HEK293 (cell line): ENCODE measurements around the gene ANAPC5.
A peak's percentile ranks its signal among the peaks of the same experiment; 100 is the strongest.

Experiments
- CTCF ChIA-PET: fragments of 350-600 bp; formaldehyde crosslinking; extraction: SDS; loops from one replicate; lab custom pipeline; 2021; ENCODE audit warnings: antibody characterized with exemption; lab: Yijun Ruan, JAX
- POLR2A ChIA-PET: fragments of 300-600 bp; formaldehyde crosslinking; extraction: SDS; loops from one replicate; lab custom pipeline; 2020; ENCODE audit warnings: antibody characterized with exemption, inconsistent platforms; lab: Yijun Ruan, JAX
- H3K27ac ChIP-seq: fragments of 200-500 bp; sonication (Bioruptor generic); 2 replicates; pipeline ENCODE4 v1.5.1; 2014; ENCODE audit warnings: low read depth, low read length, control low read depth, inconsistent platforms; ENCODE audit errors: extremely low read depth
- H3K36me3 ChIP-seq, 2 experiments: fragments of 200-500 bp in 1 of 2; sonication (Bioruptor generic) in 1 of 2; 1 replicate in 1 of 2; 2 replicates in 1 of 2; pipeline ENCODE4 v1.5.1; 2014 to 2017; ENCODE audit warnings: inconsistent platforms in 2 of 2, low read length in 2 of 2; ENCODE audit not compliant: control insufficient read depth in 2 of 2, insufficient read depth in 1 of 2
- H3K4me1 ChIP-seq: fragments of 200-500 bp; sonication (Bioruptor generic); 2 replicates; pipeline ENCODE4 v1.5.1; 2014; ENCODE audit warnings: mild to moderate bottlenecking, low read length, inconsistent platforms; ENCODE audit not compliant: control insufficient read depth, insufficient read depth
- H3K4me3 ChIP-seq: 2 replicates; pipeline ENCODE4 v1.5.1; 2011; ENCODE audit warnings: low read depth, mild to moderate bottlenecking, control low read depth, low read length, moderate library complexity
- H3K9me3 ChIP-seq: fragments of 200-500 bp; sonication (Bioruptor generic); 2 replicates; pipeline ENCODE4 v1.5.1; 2014; ENCODE audit warnings: low read depth, low read length, inconsistent platforms; ENCODE audit not compliant: control insufficient read depth, insufficient read depth
- GLIS1 ChIP-seq: fragments of 450-650 bp; formaldehyde crosslinking; IDR thresholded peaks from 2 replicates; pipeline ENCODE4 v1.5.1; 2016; ENCODE audit warnings: missing biosample characterization, missing genetic modification characterization
- PRDM1 ChIP-seq: fragments of 450-650 bp; formaldehyde crosslinking; IDR thresholded peaks from 2 replicates; pipeline ENCODE4; 2016; ENCODE audit warnings: missing biosample characterization, missing genetic modification characterization
- ZBTB17 ChIP-seq: fragments of 450-650 bp; formaldehyde crosslinking; IDR thresholded peaks from 2 replicates; pipeline ENCODE4 v1.5.1; 2016; ENCODE audit warnings: missing biosample characterization, missing genetic modification characterization
- ZBTB21 ChIP-seq: fragments of 450-650 bp; formaldehyde crosslinking; IDR thresholded peaks from 2 replicates; pipeline ENCODE4 v1.5.1; 2017; ENCODE audit warnings: missing biosample characterization, missing genetic modification characterization
- ZFHX2 ChIP-seq: fragments of 450-650 bp; formaldehyde crosslinking; conservative IDR thresholded peaks from 2 replicates; pipeline ENCODE4 v1.5.1; 2016; ENCODE audit warnings: missing biosample characterization, missing genetic modification characterization
- ZFP3 ChIP-seq: fragments of 450-650 bp; formaldehyde crosslinking; IDR thresholded peaks from 2 replicates; pipeline ENCODE4 v1.5.1; 2016; ENCODE audit warnings: low read depth, missing biosample characterization, missing genetic modification characterization
- ZNF16 ChIP-seq: fragments of 450-650 bp; formaldehyde crosslinking; IDR thresholded peaks from 2 replicates; pipeline ENCODE4 v1.5.1; 2016; ENCODE audit warnings: low read depth, missing biosample characterization, missing genetic modification characterization
- ZNF223 ChIP-seq: fragments of 450-650 bp; formaldehyde crosslinking; IDR thresholded peaks from 2 replicates; pipeline ENCODE4 v1.5.1; 2016; ENCODE audit warnings: missing biosample characterization, missing genetic modification characterization
- ZNF391 ChIP-seq: fragments of 450-650 bp; formaldehyde crosslinking; IDR thresholded peaks from 2 replicates; pipeline ENCODE4 v1.5.1; 2016; ENCODE audit warnings: low read depth, missing biosample characterization, missing genetic modification characterization, borderline replicate concordance
- ZNF580 ChIP-seq: fragments of 450-650 bp; formaldehyde crosslinking; IDR thresholded peaks from 2 replicates; pipeline ENCODE4 v1.5.1; 2016; ENCODE audit warnings: missing biosample characterization, missing genetic modification characterization
- ZNF76 ChIP-seq: fragments of 450-650 bp; formaldehyde crosslinking; IDR thresholded peaks from 2 replicates; pipeline ENCODE4; 2016; ENCODE audit warnings: low read depth, missing biosample characterization, missing genetic modification characterization, borderline replicate concordance
- ZNF830 ChIP-seq: fragments of 450-650 bp; IDR thresholded peaks from 2 replicates; pipeline ENCODE4 v1.5.0; 2018; ENCODE audit warnings: missing biosample characterization, missing genetic modification characterization, low read depth, mild to moderate bottlenecking, moderate library complexity
- ZNF837 ChIP-seq: fragments of 450-650 bp; formaldehyde crosslinking; IDR thresholded peaks from 2 replicates; pipeline ENCODE4 v1.5.1; 2016; ENCODE audit warnings: missing biosample characterization, missing genetic modification characterization
- ZSCAN16 ChIP-seq: fragments of 450-650 bp; formaldehyde crosslinking; IDR thresholded peaks from 2 replicates; pipeline ENCODE4 v1.5.1; 2016; ENCODE audit warnings: missing biosample characterization, missing genetic modification characterization
- TF ChIP-seq, protein P1 (sequence below): fragments of 450-650 bp; IDR thresholded peaks from 2 replicates; pipeline ENCODE4 v1.5.1; 2018; ENCODE audit warnings: missing biosample characterization, missing genetic modification characterization
- TF ChIP-seq, protein P2 (sequence below): fragments of 450-650 bp; formaldehyde crosslinking; IDR thresholded peaks from 2 replicates; pipeline ENCODE4 v1.5.1; 2016; ENCODE audit warnings: missing biosample characterization, missing genetic modification characterization
- TF ChIP-seq, protein P3 (sequence below): fragments of 450-650 bp; formaldehyde crosslinking; optimal IDR thresholded peaks from 2 replicates; pipeline ENCODE3; 2016; ENCODE audit warnings: missing biosample characterization, mild to moderate bottlenecking, missing genetic modification characterization
- TF ChIP-seq, protein P4 (sequence below): fragments of 450-650 bp; formaldehyde crosslinking; IDR thresholded peaks from 2 replicates; pipeline ENCODE4 v1.5.1; 2016; ENCODE audit warnings: missing biosample characterization, missing genetic modification characterization

Gene ANAPC5

DNA sequence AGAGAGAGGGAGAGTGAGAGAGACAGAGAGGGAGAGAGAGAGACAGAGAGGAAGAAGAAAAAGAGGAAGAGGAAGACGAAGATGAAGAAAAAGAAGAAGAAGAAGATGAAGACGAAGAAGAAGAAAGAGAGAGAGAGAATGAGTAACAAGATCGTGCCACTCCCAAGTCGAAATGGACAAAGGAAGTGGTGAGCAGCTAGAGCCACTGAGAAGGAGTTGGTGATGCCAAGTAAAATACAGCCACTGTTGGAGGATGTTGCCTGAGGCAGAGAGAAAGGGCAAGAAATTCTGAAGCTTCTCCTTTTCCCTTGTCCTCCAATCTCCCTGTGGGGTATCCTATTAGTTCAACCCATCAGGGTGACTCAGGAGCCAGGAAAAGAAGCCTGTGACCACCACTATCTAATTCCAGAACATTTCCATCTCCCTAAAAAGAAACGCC, 12.5 kb upstream of the ANAPC5 start (continued):
- TF ChIP-seq, protein P1, sequence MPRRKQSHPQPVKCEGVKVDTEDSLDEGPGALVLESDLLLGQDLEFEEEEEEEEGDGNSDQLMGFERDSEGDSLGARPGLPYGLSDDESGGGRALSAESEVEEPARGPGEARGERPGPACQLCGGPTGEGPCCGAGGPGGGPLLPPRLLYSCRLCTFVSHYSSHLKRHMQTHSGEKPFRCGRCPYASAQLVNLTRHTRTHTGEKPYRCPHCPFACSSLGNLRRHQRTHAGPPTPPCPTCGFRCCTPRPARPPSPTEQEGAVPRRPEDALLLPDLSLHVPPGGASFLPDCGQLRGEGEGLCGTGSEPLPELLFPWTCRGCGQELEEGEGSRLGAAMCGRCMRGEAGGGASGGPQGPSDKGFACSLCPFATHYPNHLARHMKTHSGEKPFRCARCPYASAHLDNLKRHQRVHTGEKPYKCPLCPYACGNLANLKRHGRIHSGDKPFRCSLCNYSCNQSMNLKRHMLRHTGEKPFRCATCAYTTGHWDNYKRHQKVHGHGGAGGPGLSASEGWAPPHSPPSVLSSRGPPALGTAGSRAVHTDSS (tag by site-specific recombination), result peak; percentile 96
- TF ChIP-seq, protein P2, sequence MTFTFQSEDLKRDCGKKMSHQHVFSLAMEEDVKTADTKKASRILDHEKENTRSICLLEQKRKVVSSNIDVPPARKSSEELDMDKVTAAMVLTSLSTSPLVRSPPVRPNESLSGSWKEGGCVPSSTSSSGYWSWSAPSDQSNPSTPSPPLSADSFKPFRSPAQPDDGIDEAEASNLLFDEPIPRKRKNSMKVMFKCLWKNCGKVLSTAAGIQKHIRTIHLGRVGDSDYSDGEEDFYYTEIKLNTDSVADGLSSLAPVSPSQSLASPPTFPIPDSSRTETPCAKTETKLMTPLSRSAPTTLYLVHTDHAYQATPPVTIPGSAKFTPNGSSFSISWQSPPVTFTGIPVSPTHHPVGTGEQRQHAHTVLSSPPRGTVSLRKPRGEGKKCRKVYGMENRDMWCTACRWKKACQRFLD (tag by site-specific recombination), result no peak
- TF ChIP-seq, all 188 proteins: peak for 4

DNA sequence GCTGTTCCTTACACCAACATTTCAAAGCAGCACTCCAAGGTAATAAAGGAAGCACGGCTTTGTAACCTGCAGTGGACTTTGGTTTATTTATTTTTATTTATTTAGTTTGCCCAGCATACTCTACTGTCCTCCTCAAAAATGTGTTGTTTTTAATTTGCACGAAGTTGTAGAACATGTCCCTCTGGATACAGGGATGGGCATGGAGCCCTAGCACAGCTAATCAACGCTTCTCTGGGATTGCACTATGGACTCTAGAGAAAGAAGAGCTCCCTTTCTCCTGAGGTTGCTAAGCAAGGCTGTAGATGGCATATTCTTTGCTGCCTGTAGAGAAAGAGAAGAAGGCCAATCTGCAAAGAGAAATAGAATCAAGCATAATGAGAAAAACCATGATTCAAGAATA, 5.9 kb upstream of the ANAPC5 start:
- Histone ChIP-seq H3K4me1 (no peaks in the 10 kb centered on the region), H3K36me3 (no peaks in the 10 kb centered on the region), H3K9me3 (no peaks in the 10 kb centered on the region), H3K4me3 (no peak overlapping the region), H3K27ac (no peak overlapping the region)
- TF ChIP-seq ZNF830, result no peak
- TF ChIP-seq ZNF391 (tag by site-specific recombination), result no peak
- no peak for TF ChIP-seq PRDM1 (tag by site-specific recombination)
- no peak for TF ChIP-seq ZFP3 (tag by site-specific recombination)
- TF ChIP-seq, protein P1 (tag by site-specific recombination), result no peak
- TF ChIP-seq ZBTB17 (tag by site-specific recombination), result no peak
- TF ChIP-seq GLIS1, result no peak
- TF ChIP-seq ZBTB21, result no peak
- TF ChIP-seq ZNF76 (tag by site-specific recombination), result no peak
- TF ChIP-seq, protein P3, sequence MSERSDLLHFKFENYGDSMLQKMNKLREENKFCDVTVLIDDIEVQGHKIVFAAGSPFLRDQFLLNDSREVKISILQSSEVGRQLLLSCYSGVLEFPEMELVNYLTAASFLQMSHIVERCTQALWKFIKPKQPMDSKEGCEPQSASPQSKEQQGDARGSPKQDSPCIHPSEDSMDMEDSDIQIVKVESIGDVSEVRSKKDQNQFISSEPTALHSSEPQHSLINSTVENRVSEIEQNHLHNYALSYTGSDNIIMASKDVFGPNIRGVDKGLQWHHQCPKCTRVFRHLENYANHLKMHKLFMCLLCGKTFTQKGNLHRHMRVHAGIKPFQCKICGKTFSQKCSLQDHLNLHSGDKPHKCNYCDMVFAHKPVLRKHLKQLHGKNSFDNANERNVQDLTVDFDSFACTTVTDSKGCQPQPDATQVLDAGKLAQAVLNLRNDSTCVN (tag by site-specific recombination), result no peak
- no peak for TF ChIP-seq ZNF223
- no peak for TF ChIP-seq ZNF580
- no peak for TF ChIP-seq ZNF837
- no peak for TF ChIP-seq ZSCAN16 (tag by site-specific recombination)
- TF ChIP-seq, protein P4, sequence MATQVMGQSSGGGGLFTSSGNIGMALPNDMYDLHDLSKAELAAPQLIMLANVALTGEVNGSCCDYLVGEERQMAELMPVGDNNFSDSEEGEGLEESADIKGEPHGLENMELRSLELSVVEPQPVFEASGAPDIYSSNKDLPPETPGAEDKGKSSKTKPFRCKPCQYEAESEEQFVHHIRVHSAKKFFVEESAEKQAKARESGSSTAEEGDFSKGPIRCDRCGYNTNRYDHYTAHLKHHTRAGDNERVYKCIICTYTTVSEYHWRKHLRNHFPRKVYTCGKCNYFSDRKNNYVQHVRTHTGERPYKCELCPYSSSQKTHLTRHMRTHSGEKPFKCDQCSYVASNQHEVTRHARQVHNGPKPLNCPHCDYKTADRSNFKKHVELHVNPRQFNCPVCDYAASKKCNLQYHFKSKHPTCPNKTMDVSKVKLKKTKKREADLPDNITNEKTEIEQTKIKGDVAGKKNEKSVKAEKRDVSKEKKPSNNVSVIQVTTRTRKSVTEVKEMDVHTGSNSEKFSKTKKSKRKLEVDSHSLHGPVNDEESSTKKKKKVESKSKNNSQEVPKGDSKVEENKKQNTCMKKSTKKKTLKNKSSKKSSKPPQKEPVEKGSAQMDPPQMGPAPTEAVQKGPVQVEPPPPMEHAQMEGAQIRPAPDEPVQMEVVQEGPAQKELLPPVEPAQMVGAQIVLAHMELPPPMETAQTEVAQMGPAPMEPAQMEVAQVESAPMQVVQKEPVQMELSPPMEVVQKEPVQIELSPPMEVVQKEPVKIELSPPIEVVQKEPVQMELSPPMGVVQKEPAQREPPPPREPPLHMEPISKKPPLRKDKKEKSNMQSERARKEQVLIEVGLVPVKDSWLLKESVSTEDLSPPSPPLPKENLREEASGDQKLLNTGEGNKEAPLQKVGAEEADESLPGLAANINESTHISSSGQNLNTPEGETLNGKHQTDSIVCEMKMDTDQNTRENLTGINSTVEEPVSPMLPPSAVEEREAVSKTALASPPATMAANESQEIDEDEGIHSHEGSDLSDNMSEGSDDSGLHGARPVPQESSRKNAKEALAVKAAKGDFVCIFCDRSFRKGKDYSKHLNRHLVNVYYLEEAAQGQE (tag by site-specific recombination), result no peak
- no peak for TF ChIP-seq ZNF16 (tag by site-specific recombination)
- TF ChIP-seq ZFHX2, result no peak
- ChIA-PET CTCF (interaction anchor here (0.6 kb wide), 1 partner anchor 888 kb away, joined by 3 read pairs; no protein-coding TSS in a partner anchor), POLR2A (interaction anchor here (1.1 kb wide), 1 partner anchor 42 kb away, joined by 4 read pairs; the partner anchor contains the start of gene RNF34)
